H1 (cell line): ENCODE results near the gene SERINC4. TPM values are rescaled to one million over a fixed set of nuclear protein-coding genes. Genes with fewer than 3 reads are reported as not detected.

Experiments
- BACH1 ChIP-seq: IDR thresholded peaks from 2 replicates; pipeline ENCODE4 v1.6.1; 2012; ENCODE audit warnings: low read length, improper control_type of control experiment
- CEBPB ChIP-seq: IDR thresholded peaks from 2 replicates; pipeline ENCODE4 v1.6.1; 2012; ENCODE audit warnings: low read depth, low read length
- CHD2 ChIP-seq: IDR thresholded peaks from 2 replicates; pipeline ENCODE4 v1.6.1; 2012; ENCODE audit warnings: low read length, improper control_type of control experiment
- EZH2 ChIP-seq: fragments of 200-600 bp; sonication (generic); IDR thresholded peaks from 2 replicates; pipeline ENCODE4 v1.7.1; 2012; ENCODE audit warnings: low read depth, mild to moderate bottlenecking, moderate library complexity, low read length, inconsistent platforms; ENCODE audit not compliant: severe bottlenecking
- FOSL1 ChIP-seq: IDR thresholded peaks from 2 replicates; pipeline ENCODE4 v1.6.1; 2011; ENCODE audit warnings: mild to moderate bottlenecking, low read depth, low read length, moderate library complexity; ENCODE audit not compliant: insufficient read depth
- GABPA ChIP-seq: IDR thresholded peaks from 2 replicates; pipeline ENCODE4 v1.6.1; 2011; ENCODE audit warnings: mild to moderate bottlenecking, low read length, moderate library complexity, borderline replicate concordance; ENCODE audit not compliant: insufficient read depth
- SAP30 ChIP-seq: fragments of 300-600 bp; sonication (generic); IDR thresholded peaks from 2 replicates; pipeline ENCODE4 v1.7.1; 2012; ENCODE audit warnings: low read length, moderate library complexity, mild to moderate bottlenecking, inconsistent platforms; ENCODE audit not compliant: insufficient read depth, insufficient replicate concordance
- SIN3A ChIP-seq, 2 experiments: IDR thresholded peaks in 1 of 2; conservative IDR thresholded peaks in 1 of 2; 2 replicates each; pipeline ENCODE4 v1.6.1; 2011 to 2012; ENCODE audit warnings: low read length in 2 of 2, improper control_type of control experiment in 1 of 2, low read depth in 1 of 2, mild to moderate bottlenecking in 1 of 2
- SP2 ChIP-seq: IDR thresholded peaks from 2 replicates; pipeline ENCODE4 v1.6.1; 2012; ENCODE audit warnings: mild to moderate bottlenecking, low read length, inconsistent platforms
- YY1 ChIP-seq: IDR thresholded peaks from 2 replicates; pipeline ENCODE4 v1.6.1; 2011; ENCODE audit warnings: low read depth, mild to moderate bottlenecking, low read length
- ZNF274 ChIP-seq: IDR thresholded peaks from 2 replicates; pipeline ENCODE4 v1.7.0; 2012; ENCODE audit warnings: low read length, borderline replicate concordance; ENCODE audit errors: extremely low read depth
- polyA plus RNA-seq, 7 experiments: library from polyadenylated mRNA; depleted of rRNA in 3 of 7; stranded (reverse) in 5 of 7; unstranded in 2 of 7; fragments of >200 nt in 5 of 7; fragments of 200-250 nt in 2 of 7; gene quantifications; 1 replicate in 5 of 7; 2 replicates in 1 of 7; 4 replicates in 1 of 7; pipeline versions ENCODE4 v1.2.1 to v1.2.3, GENCODE V29; 2011 to 2013; ENCODE audit warnings: missing spikeins in 2 of 7, mixed read lengths in 2 of 7
- total RNA-seq: library from RNA; stranded (reverse); fragmentation: NEBNext Ultra II Directional; extraction: Animal tissue kit (Norgen Biotek cat#: 25700); gene quantifications from 2 replicates; pipeline ENCODE4 v1.2.1, GENCODE V29; 2021
- TF ChIP-seq, protein P1 (sequence below): IDR thresholded peaks from 2 replicates; pipeline ENCODE4 v1.6.1; 2011; ENCODE audit warnings: low read length, improper control_type of control experiment
- TF ChIP-seq, protein P2 (sequence below): IDR thresholded peaks from 2 replicates; pipeline ENCODE4 v1.6.1; 2012; ENCODE audit warnings: low read length, inconsistent platforms

SERINC4 gene
- total and polyA plus RNA-seq, 2 of the 8 experiments (the other 6 are each of a cell fraction or from before 2014, with no cell fraction given), result 0.08 TPM; not detected in 1

DNA sequence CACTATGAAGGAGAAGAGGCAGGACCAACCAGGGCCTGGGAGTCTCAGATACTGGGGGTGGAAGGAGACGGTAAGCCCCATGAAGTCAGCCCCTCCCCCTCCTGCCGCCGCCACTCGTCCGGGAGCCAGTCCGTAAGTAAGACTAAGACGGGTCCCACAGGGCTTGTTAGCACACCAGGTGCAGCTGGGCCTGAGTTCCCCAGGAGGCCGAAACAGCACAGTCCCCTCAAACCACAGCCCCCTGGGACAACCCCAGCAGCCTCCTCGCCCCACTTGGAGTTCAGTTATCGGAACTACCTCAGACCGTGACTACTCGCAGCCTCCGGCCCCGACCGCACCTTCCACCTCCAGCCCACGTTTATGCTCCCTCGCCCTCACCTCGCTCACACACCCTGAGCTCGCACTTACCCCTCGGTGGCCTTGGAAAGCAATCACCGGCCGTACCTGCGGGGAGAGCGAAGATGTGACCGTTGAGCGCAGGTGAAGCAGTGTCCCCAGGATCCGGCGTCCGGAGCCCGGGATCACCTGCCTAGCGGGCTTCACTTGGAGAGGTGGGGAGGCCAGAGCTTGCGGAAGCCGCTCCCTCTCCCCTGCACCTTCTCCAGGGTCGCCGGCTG, 23.8 kb downstream of the SERINC4 start (continued):
- no peak for TF ChIP-seq CEBPB
- TF ChIP-seq, protein P1, sequence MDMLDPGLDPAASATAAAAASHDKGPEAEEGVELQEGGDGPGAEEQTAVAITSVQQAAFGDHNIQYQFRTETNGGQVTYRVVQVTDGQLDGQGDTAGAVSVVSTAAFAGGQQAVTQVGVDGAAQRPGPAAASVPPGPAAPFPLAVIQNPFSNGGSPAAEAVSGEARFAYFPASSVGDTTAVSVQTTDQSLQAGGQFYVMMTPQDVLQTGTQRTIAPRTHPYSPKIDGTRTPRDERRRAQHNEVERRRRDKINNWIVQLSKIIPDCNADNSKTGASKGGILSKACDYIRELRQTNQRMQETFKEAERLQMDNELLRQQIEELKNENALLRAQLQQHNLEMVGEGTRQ, result no peak
- no peak for TF ChIP-seq GABPA
- 0 out of 4 replicates have a peak, but pooled peaks have one; percentile 0 to 11 for TF ChIP-seq SIN3A (conservative IDR thresholded peaks at IDR 0.05 in 1 of 2, IDR thresholded peaks at IDR 0.05 in 1 of 2; ENCODE audit: low read depth in 1 of 2, low read length in 2 of 2)
- TF ChIP-seq BACH1, result no peak
- peak; percentile 45 for TF ChIP-seq SAP30
- TF ChIP-seq CHD2, result no peak
- TF ChIP-seq SP2, result no peak
- peak; percentile 30 for TF ChIP-seq EZH2
- TF ChIP-seq YY1, result no peak
- no peak for TF ChIP-seq ZNF274
- TF ChIP-seq FOSL1, result no peak
- TF ChIP-seq, protein P2, sequence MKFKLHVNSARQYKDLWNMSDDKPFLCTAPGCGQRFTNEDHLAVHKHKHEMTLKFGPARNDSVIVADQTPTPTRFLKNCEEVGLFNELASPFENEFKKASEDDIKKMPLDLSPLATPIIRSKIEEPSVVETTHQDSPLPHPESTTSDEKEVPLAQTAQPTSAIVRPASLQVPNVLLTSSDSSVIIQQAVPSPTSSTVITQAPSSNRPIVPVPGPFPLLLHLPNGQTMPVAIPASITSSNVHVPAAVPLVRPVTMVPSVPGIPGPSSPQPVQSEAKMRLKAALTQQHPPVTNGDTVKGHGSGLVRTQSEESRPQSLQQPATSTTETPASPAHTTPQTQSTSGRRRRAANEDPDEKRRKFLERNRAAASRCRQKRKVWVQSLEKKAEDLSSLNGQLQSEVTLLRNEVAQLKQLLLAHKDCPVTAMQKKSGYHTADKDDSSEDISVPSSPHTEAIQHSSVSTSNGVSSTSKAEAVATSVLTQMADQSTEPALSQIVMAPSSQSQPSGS, result no peak
